CD4-positive, alpha-beta T cell treated with Interleukin-17A for 4 hours (primary cell): ENCODE measurements around the gene MUC4.
"Not testable (repeated sequence)": the region's sequence is repeated elsewhere in the genome, so short reads cannot be mapped to it uniquely, and the experiment has no call there.

Experiments
- DNase-seq: peaks from one replicate; pipeline ENCODE4 v3.0.0-alpha.2; 2020; ENCODE audit warnings: mixed read lengths

Gene MUC4

GRCh38 chr3:195774917-195775316, 36.8 kb downstream of the MUC4 start:
- DNase-seq: no peak

- no peak for DNase-seq
These were observed 37.7 kb downstream of the MUC4 start for GRCh38 chr3:195773956-195774537.

- no peak for DNase-seq
These were observed 40.0 kb downstream of the MUC4 start for GRCh38 chr3:195771646-195772300.

GRCh38 chr3:195770841-195771645, 40.7 kb downstream of the MUC4 start:
- DNase-seq: not testable (repeated sequence)

- no peak for DNase-seq
These were observed 41.5 kb downstream of the MUC4 start for GRCh38 chr3:195770081-195770840.

- no peak for DNase-seq
These were observed 42.2 kb downstream of the MUC4 start for GRCh38 chr3:195769551-195769950.

- no peak for DNase-seq
These were observed 42.9 kb downstream of the MUC4 start for GRCh38 chr3:195768831-195769303.

- no peak for DNase-seq
These were observed 43.3 kb downstream of the MUC4 start for GRCh38 chr3:195768414-195768813.

GRCh38 chr3:195767792-195768191, 43.9 kb downstream of the MUC4 start:
- no peak for DNase-seq

GRCh38 chr3:195766671-195767070, 45.1 kb downstream of the MUC4 start:
- DNase-seq: no peak

GRCh38 chr3:195764961-195765706, 46.6 kb downstream of the MUC4 start:
- DNase-seq: no peak

- no peak for DNase-seq
These were observed 47.6 kb downstream of the MUC4 start for GRCh38 chr3:195763843-195764825.

GRCh38 chr3:195763076-195763830, 48.5 kb downstream of the MUC4 start:
- DNase-seq: no peak

GRCh38 chr3:195762611-195763010, 49.1 kb downstream of the MUC4 start:
- no peak for DNase-seq

- DNase-seq: no peak
These were observed 49.5 kb downstream of the MUC4 start for GRCh38 chr3:195762249-195762585.

GRCh38 chr3:195761567-195762248, 50.0 kb downstream of the MUC4 start:
- DNase-seq: no peak

GRCh38 chr3:195761123-195761566, 50.6 kb downstream of the MUC4 start:
- DNase-seq: no peak

GRCh38 chr3:195760345-195761122, 51.2 kb downstream of the MUC4 start:
- no peak for DNase-seq
